PC-9 (cell line): ENCODE measurements around the gene CEBPA. TPM values are rescaled to one million over a fixed set of nuclear protein-coding genes. Genes with fewer than 3 reads are reported as not detected.

Experiments used
- BruUV-seq: library from RNA; stranded (reverse); fragments of 400-500 nt; replicated peaks from 2 replicates; lab custom pipeline; 2021; lab: Mats Ljungman, UMichigan
- CTCF ChIA-PET: fragments of 300-600 bp; sonication (Branson Sonifier 250); formaldehyde crosslinking; loops from one replicate; lab custom pipeline; 2022; ENCODE audit warnings: antibody characterized with exemption; lab: Charles Lee
- POLR2A ChIA-PET: fragments of 300-600 bp; sonication (Branson Sonifier 250); formaldehyde crosslinking; loops from one replicate; lab custom pipeline; 2022; ENCODE audit warnings: antibody characterized with exemption; ENCODE audit not compliant: unreplicated experiment; lab: Charles Lee
- DNase-seq, 2 experiments: peaks; one replicate each; pipeline versions ENCODE4 v3.0.0 to v3.0.0-alpha.2; 2015 to 2022; ENCODE audit warnings: mixed read lengths in 1 of 2
- H2AFZ ChIP-seq: fragments of 200-600 bp; sonication (generic); 2 replicates; pipeline ENCODE4 v1.8.1; 2017; ENCODE audit warnings: antibody characterized with exemption
- H3F3A ChIP-seq: fragments of 200-600 bp; sonication (generic); 2 replicates; pipeline ENCODE4 v1.8.1; 2017; ENCODE audit warnings: antibody characterized with exemption, mild to moderate bottlenecking, low read depth; ENCODE audit not compliant: insufficient read depth
- H3K27ac ChIP-seq: fragments of 200-600 bp; sonication (generic); 2 replicates; pipeline ENCODE4 v1.6.1; 2016; ENCODE audit warnings: mixed run types
- H3K27me3 ChIP-seq: fragments of 200-600 bp; sonication (generic); 2 replicates; pipeline ENCODE4 v1.6.1; 2016; ENCODE audit warnings: low read depth, mixed run types; ENCODE audit not compliant: insufficient read depth
- H3K36me3 ChIP-seq: fragments of 200-600 bp; sonication (generic); 2 replicates; pipeline ENCODE4 v1.6.1; 2016; ENCODE audit warnings: low read depth, mixed run types
- H3K4me1 ChIP-seq: fragments of 200-600 bp; sonication (generic); replicated peaks from 2 replicates; pipeline ENCODE4 v1.6.1; 2016; ENCODE audit warnings: mixed run types; ENCODE audit not compliant: insufficient read depth
- H3K4me2 ChIP-seq: fragments of 200-600 bp; sonication (generic); 2 replicates; pipeline ENCODE4 v1.6.1; 2017; ENCODE audit warnings: mixed run types
- H3K4me3 ChIP-seq: fragments of 200-600 bp; sonication (generic); 2 replicates; pipeline ENCODE4 v1.6.1; 2016; ENCODE audit warnings: mixed run types
- H3K79me2 ChIP-seq: fragments of 200-600 bp; sonication (generic); 2 replicates; pipeline ENCODE4 v1.6.1; 2017; ENCODE audit warnings: low read depth, mixed run types
- H3K9me2 ChIP-seq: fragments of 200-600 bp; sonication (generic); 2 replicates; pipeline ENCODE4 v1.8.1; 2017; ENCODE audit warnings: mild to moderate bottlenecking; ENCODE audit not compliant: insufficient read depth
- H3K9me3 ChIP-seq: fragments of 200-600 bp; sonication (generic); 2 replicates; pipeline ENCODE4 v1.8.1; 2016; ENCODE audit warnings: low read depth; ENCODE audit not compliant: insufficient read depth
- H4K20me1 ChIP-seq: fragments of 200-600 bp; sonication (generic); 2 replicates; pipeline ENCODE4 v1.8.1; 2017; ENCODE audit not compliant: insufficient read depth
- CTCF ChIP-seq: fragments of 200-600 bp; sonication (generic); conservative IDR thresholded peaks from 2 replicates; pipeline ENCODE4 v1.6.1; 2017; ENCODE audit warnings: mixed run types, antibody characterized with exemption, mild to moderate bottlenecking, moderate library complexity
- EZH2 ChIP-seq: fragments of 200-600 bp; sonication (generic); IDR thresholded peaks from 2 replicates; pipeline ENCODE4 v1.8.0; 2017; ENCODE audit warnings: antibody characterized with exemption, low read depth
- intact Hi-C: fragments of 100-400 bp; cut with micrococcal nuclease; formaldehyde crosslinking; loops from one replicate; pipeline ENCODE4 v1.10.0; 2022; ENCODE audit not compliant: unreplicated experiment
- total RNA-seq: library from RNA; stranded (reverse); gene quantifications from 2 replicates; pipeline ENCODE4 v1.2.3, GENCODE V29; 2021

The CEBPA gene
- total RNA-seq, 1 experiment from 2014 or later = 8.9 TPM

GRCh38 chr19:33309826-33310225 is 7.5 kb upstream of the CEBPA start:
- no peaks in the 10 kb centered on the region for H4K20me1 ChIP-seq
- BruUV-seq = no TSS peak
- CTCF ChIA-PET = no interaction called here

GRCh38 chr19:33306853-33307792 is 4.8 kb upstream of the CEBPA start:
- CTCF ChIA-PET = no interaction called here
- no peaks in the 10 kb centered on the region for H3K9me3 ChIP-seq
- POLR2A ChIA-PET = no interaction called here

More at GRCh38 chr19:33309826-33310225, 7.5 kb upstream of the CEBPA start:
- H3K27me3 ChIP-seq = no peaks in the 10 kb centered on the region
- no peaks in the 10 kb centered on the region for H3K9me3 ChIP-seq
- TF ChIP-seq CTCF (no peak), EZH2 (no peak)
- no peaks in the 10 kb centered on the region for H3F3A ChIP-seq
- no peak overlapping the region for H3K4me2 ChIP-seq
- H3K79me2 ChIP-seq = no peaks in the 10 kb centered on the region
- H3K4me1 ChIP-seq = no peaks in the 10 kb centered on the region
- DNase-seq = no peak
- no peaks in the 10 kb centered on the region for H3K36me3 ChIP-seq
- H3K9me2 ChIP-seq = no peaks in the 10 kb centered on the region
- no peak overlapping the region for H3K4me3 ChIP-seq
- POLR2A ChIA-PET = no interaction called here
- intact Hi-C loops = loop anchor here (2.0 to 10.0 kb wide), 3 partner anchors 69 to 135 kb away; no protein-coding TSS in a partner anchor
- no peak overlapping the region for H3K27ac ChIP-seq
- H2AFZ ChIP-seq = no peak overlapping the region

GRCh38 chr19:33306191-33306590 is 3.9 kb upstream of the CEBPA start:
- no peak for DNase-seq
- BruUV-seq = no TSS peak
- TF ChIP-seq CTCF (no peak), EZH2 (no peak)
- H3K27me3 ChIP-seq = no peaks in the 10 kb centered on the region
- no peaks in the 10 kb centered on the region for H3K79me2 ChIP-seq
- no peaks in the 10 kb centered on the region for H4K20me1 ChIP-seq
- H3K9me3 ChIP-seq = no peaks in the 10 kb centered on the region
- POLR2A ChIA-PET = no interaction called here
- H3K9me2 ChIP-seq = no peaks in the 10 kb centered on the region
- H3K4me1 ChIP-seq = peaks cover 1% of the 10 kb centered on the region
- H3F3A ChIP-seq = no peaks in the 10 kb centered on the region
- H3K27ac ChIP-seq = no peak overlapping the region
- intact Hi-C loops = loop anchor here (10.0 kb wide), 1 partner anchor 131 kb away; no protein-coding TSS in a partner anchor
- CTCF ChIA-PET = no interaction called here
- no peaks in the 10 kb centered on the region for H3K36me3 ChIP-seq
- no peak overlapping the region for H2AFZ ChIP-seq
- no peak overlapping the region for H3K4me3 ChIP-seq
- H3K4me2 ChIP-seq = no peak overlapping the region

More at GRCh38 chr19:33306853-33307792, 4.8 kb upstream of the CEBPA start:
- Histone ChIP-seq H2AFZ (no peak overlapping the region), H3K4me1 (no peaks in the 10 kb centered on the region), H3F3A (no peaks in the 10 kb centered on the region), H3K27me3 (no peaks in the 10 kb centered on the region), H3K4me3 (no peak overlapping the region), H3K9me2 (no peaks in the 10 kb centered on the region), H4K20me1 (no peaks in the 10 kb centered on the region), H3K36me3 (no peaks in the 10 kb centered on the region), H3K4me2 (no peak overlapping the region), H3K79me2 (no peaks in the 10 kb centered on the region), H3K27ac (no peak overlapping the region)
- intact Hi-C loops = loop anchor here (10.0 kb wide), 1 partner anchor 132 kb away; no protein-coding TSS in a partner anchor
- no peak for DNase-seq
- TF ChIP-seq EZH2 (no peak), CTCF (no peak)
- no TSS peak for BruUV-seq
